ENCODE data around the gene ZNF738. TPM values are rescaled to one million over a fixed set of nuclear protein-coding genes. Genes with fewer than 3 reads are reported as not detected.
A peak's percentile ranks its signal among the peaks of the same experiment; 100 is the strongest.
"Not testable (repeated sequence)": the region's sequence is repeated elsewhere in the genome, so short reads cannot be mapped to it uniquely, and the experiment has no call there.

ZNF738 gene
- 1 to 10 TPM; 3.1 to 3.5 TPM for total RNA-seq
- long read RNA-seq, partial matches to known transcripts, result 0 of 2 reads
- long read RNA-seq, other reads (novel, unspliced or antisense), result 2 of 2 reads

- DNase-seq, result peak; percentile 94
- ATAC-seq, result peak; percentile 100
- intact Hi-C loops (cut with DNase I), result loop anchor here in 1 of 2 donors (1.0 kb wide), 1 partner anchor 31 kb away; no protein-coding TSS in a partner anchor
Observed at GRCh38 chr19:21358768-21359451, at the start of gene ZNF738. ZNF738 (plus strand) TSS chr19:21359000; CDS start chr19:21359141, 141 bp downstream.

- DNase-seq; intact Hi-C loops (cut with DNase I); ATAC-seq: not testable (repeated sequence)
Observed at GRCh38 chr19:21312807-21313206, 46.0 kb upstream of the ZNF738 start.

DNA sequence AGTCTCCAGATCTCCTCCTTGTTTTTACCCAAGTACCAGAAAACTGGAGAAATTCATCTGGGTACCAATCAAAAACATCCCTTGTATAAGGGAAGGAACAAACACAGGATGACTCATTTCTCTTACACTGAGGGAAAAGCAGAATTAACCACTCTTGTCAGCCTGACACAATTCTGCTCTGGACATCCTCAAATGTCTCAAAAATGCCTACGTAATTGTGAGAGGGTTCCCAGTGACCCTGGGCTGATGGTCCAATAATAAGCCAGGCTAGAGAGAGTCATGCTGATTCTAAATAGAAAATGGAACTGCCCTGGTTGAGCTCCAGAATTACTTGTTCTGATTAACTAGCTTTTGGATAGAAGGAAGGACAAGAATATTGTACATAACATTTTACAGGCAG is 44.1 kb upstream of the ZNF738 start:
- intact Hi-C loops (cut with DNase I), result no loop called here
- DNase-seq, result no peak
- ATAC-seq, result peak in 1 of 2 donors; percentile 45

GRCh38 chr19:21317821-21318220 is 41.0 kb upstream of the ZNF738 start:
- no peak for DNase-seq
- intact Hi-C loops (cut with DNase I), result no loop called here
- ATAC-seq, result no peak

DNA sequence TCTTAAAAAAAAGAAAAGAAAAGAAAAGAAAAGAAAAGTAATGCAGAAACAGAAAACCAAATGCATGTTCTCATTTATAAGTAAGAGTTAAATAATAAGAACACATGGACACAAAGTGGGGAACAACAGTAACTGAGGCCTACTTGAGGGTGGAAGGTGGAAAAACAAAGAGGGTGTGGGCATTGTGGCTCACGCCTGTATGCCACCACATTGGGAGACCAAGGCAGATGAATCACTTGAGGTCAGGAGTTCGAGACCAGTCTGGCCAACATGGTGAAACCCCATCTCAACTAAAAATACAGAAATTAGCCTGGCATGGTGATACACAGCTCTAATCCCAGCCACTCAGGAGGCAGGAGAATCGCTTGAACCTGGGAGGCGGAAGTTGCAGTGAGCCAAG is 37.7 kb upstream of the ZNF738 start:
- ATAC-seq (no peak), DNase-seq (no peak)
- intact Hi-C loops (cut with DNase I), result no loop called here

- intact Hi-C loops (cut with DNase I), result no loop called here
- no peak for DNase-seq
- ATAC-seq, result peak; percentile 10 to 55
Observed at GRCh38 chr19:21321996-21322395, 36.8 kb upstream of the ZNF738 start.

- peak; percentile 70 for DNase-seq
- peak; percentile 80 to 95 for ATAC-seq
- intact Hi-C loops (cut with DNase I), result no loop called here
Observed at GRCh38 chr19:21322528-21322927, 36.3 kb upstream of the ZNF738 start.

DNA sequence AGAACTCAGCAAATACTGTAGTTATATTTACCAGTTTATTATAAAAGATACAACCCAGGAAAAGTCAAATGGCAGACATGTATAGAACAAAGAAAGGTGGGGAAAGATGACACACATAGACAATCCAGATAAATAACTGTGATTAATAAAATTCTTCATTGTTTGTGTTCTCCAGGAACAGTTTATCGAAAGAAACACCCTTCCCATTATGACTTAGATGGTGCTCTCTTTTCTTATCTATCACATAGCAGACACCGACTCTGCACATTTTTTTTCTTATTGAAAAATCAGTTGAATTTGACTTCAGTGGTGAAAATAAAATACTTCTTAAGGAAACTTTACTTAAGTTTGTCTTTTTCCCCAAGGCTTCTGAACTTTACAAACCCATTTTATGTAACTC is 35.8 kb upstream of the ZNF738 start:
- ATAC-seq (no peak), DNase-seq (no peak)
- intact Hi-C loops (cut with DNase I), result no loop called here

DNA sequence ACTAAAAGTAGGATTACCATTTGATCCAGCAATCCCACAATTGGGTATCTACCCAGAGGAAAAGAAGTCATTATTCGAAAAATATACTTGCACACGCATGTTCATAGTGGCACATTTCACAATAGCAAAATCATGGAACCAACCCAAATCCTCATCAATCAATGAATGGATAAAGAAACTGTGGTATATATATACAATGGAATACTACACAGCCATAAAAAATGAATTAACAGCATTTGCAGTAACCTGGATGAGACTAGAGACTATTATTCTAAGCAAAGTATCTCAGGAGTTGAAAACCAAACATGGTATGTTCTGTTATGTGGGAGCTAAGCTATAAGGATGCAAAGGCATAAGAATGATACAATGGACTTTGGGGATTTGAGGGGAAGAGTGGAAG is 32.6 kb upstream of the ZNF738 start:
- no peak for DNase-seq
- ATAC-seq, result no peak
- intact Hi-C loops (cut with DNase I), result no loop called here

- intact Hi-C loops (cut with DNase I), result loop anchor here in 1 of 2 donors (1.0 kb wide), 1 partner anchor 31 kb away; no protein-coding TSS in a partner anchor
- ATAC-seq (peak in 1 of 2 donors; percentile 13), DNase-seq (no peak)
Observed at GRCh38 chr19:21328406-21328805, 30.4 kb upstream of the ZNF738 start.

- intact Hi-C loops (cut with DNase I), result loop anchor here in 1 of 2 donors (1.0 kb wide), 1 partner anchor 30 kb away; no protein-coding TSS in a partner anchor
- peak; percentile 100 for ATAC-seq
- peak; percentile 92 for DNase-seq
Observed at GRCh38 chr19:21328885-21329605, 29.8 kb upstream of the ZNF738 start, which contains the start of gene ZNF708. ZNF708 (minus strand) TSS chr19:21329410; CDS start chr19:21329212, 198 bp downstream.

GRCh38 chr19:21335721-21336120 is 23.1 kb upstream of the ZNF738 start:
- DNase-seq, result no peak
- ATAC-seq, result no peak
- intact Hi-C loops (cut with DNase I), result no loop called here

DNA sequence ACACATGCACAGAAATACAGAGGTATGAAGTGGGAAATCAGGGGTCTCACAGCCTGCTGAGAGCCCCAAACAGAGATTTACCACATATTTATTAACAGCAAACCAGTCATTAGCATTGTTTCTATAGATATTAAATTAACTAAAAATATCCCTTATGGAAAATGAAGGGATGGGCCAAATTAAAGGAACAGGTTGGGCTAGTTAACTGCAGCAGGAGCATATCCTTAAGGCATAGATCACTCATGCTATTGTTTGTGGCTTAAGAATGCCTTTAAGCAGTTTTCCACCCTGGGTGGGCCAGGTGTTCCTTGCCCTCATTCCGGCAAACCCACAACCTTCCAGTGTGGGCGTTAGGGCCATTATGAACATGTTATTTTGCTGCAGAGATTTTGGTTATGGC is 14.0 kb upstream of the ZNF738 start:
- intact Hi-C loops (cut with DNase I); ATAC-seq; DNase-seq: not testable (repeated sequence)

- intact Hi-C loops (cut with DNase I), result no loop called here
- no peak for DNase-seq
- no peak for ATAC-seq
Observed at GRCh38 chr19:21352830-21353229, 6.0 kb upstream of the ZNF738 start.

- intact Hi-C loops (cut with DNase I), result no loop called here
- DNase-seq (no peak), ATAC-seq (no peak)
Observed at GRCh38 chr19:21362291-21362690, 3.5 kb downstream of the ZNF738 start.

DNA sequence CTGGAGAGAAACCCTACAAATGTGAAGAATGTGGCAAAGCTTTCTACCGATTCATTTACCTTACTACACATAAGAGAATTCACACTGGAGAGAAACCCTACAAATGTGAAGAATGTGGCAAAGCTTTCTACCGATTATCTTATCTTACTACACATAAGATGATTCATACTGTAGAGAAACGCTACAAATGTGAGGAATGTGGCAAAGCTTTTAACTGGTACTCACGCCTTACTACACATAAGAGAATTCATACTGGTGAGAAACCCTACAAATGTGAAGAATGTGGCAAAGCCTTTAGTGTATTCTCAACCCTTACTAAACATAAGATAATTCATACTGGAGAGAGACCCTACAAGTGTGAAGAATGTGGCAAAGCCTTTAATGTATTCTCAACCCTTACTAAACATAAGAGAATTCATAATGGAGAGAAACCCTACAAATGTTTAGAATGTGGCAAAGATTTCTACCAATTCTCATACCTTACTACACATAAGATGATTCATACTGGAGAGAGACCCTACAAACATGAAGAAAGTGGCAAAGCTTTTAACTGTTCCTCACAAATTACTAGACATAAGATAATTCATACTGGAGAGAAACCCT is 25.3 kb downstream of the ZNF738 start:
- intact Hi-C loops (cut with DNase I), result no loop called here
- DNase-seq, result no peak

GRCh38 chr19:21396121-21396520 is 37.3 kb downstream of the ZNF738 start:
- DNase-seq, result no peak
- ATAC-seq, result no peak
- intact Hi-C loops (cut with DNase I), result loop anchor here in 1 of 2 donors (10.0 kb wide), 1 partner anchor 831 kb away; the partner anchor contains the start of gene ZNF737

More for the DNA sequence above, 25.3 kb downstream of the ZNF738 start:
- ATAC-seq, result no peak

- peak; percentile 100 for ATAC-seq
- intact Hi-C loops (cut with DNase I), result loop anchor here in 1 of 2 donors (10.0 kb wide), 1 partner anchor 832 kb away; the partner anchor contains the start of gene ZNF737
- DNase-seq, result peak; percentile 96
Observed at GRCh38 chr19:21396893-21397572, 38.2 kb downstream of the ZNF738 start, which contains the start of gene ZNF493. ZNF493 (plus strand) TSS chr19:21397133; CDS start chr19:21397238, 105 bp downstream.

GRCh38 chr19:21398851-21399250 is 40.1 kb downstream of the ZNF738 start:
- intact Hi-C loops (cut with DNase I), result loop anchor here in 1 of 2 donors (10.0 kb wide), 1 partner anchor 834 kb away; the partner anchor contains the start of gene ZNF737
- ATAC-seq (no peak), DNase-seq (no peak)

Data from left cardiac atrium (tissue), 4 donors.